ENCODE results near the gene CEP135.
"Not testable (repeated sequence)": the region's sequence is repeated elsewhere in the genome, so short reads cannot be mapped to it uniquely, and the experiment has no call there.

Gene CEP135

GRCh38 chr4:55947912-55948725, 626 bp upstream of the CEP135 start:
- DNase-seq, result peak; percentile 40 to 44

DNA sequence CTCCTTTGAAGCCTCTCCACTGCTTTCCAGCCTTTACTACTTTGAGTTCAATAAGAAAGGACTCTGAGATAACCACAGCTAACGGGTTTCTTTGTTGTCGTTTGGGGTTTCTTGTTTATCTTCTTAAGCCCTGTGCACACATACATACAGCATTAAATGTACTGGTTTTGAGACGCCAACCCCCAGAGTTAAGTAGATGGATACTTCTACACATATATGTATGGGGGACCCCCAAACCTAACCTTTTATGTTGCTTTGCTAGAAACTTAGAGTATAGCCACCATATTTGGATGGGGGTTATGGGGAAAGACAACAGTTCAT, 697 bp downstream of the CEP135 start:
- no peak for DNase-seq

DNA sequence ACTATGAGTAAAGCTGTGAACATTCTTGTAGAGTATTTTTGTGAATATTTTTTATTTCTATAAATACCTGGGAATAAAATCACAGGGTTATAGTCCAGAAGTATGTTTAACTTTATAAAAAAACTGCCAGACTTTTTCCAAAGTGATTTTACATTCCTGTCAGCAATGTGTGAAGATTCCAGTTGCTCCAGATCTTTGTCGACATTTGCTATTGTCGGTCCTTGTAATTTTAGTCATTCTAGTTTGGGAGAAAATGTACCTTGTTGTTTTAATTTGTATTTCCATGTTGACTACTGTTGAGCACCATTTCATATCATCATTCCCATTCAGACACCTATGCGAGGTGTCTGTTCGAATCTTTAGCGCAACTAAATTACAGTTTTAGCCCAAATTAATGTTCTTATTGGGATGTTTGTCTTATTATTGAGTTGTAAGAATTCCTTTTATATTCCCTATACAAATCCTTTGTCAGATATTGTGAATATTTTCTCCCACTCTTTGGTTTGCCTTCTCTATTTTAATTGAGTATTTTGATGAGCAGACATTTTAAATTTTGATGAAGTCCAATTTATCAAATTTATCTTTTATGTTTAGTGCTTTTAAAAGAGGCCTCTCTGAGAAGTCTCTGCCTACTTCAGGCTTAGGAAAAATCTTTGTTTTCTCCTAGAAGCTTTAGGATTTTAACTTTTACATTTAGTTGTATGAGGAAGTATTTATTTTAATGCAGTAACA, 2.6 kb downstream of the CEP135 start:
- no peak for DNase-seq

DNA sequence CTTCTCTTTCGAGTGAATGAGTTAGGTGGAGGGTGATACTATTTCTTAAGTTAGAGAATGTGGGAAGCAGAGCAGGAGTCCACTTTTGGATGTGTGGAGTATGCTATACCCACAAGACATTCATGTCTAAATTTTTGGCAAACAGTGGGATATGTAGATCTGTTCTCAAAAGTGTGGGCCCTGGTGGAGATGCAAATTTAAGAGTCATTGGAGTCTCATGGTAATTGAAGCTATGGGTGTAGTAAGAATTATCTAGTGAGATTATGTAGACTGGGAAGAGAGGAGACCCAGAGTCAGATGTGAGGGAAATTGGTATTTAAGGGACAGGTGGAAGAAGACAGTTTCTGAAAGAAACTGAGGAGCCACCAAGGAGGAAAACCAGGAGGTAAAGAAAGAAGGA, 7.0 kb downstream of the CEP135 start:
- DNase-seq, result no peak

DNA sequence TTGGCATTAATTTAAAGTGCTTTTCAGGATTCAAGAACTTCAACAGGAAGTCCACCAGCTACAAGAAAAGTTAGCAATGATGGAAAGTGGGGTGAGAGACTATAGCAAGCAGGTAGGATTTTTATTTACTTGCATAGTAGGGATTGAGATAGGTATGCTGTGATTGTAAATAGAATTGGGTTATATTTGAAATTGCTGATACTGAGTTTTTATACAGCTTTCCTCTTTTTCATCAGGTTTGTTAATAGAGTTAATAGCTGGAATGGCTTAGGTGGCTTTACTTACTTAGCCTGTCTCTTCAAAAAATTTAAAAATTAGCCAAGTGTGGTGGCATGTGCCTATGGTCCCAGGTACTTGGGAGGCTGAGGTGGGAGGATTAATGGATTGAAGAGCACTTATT, 10.9 kb downstream of the CEP135 start:
- DNase-seq, result no peak

- no peak for DNase-seq
Measured at GRCh38 chr4:55964046-55964445, 15.3 kb downstream of the CEP135 start.

- no peak for DNase-seq
Measured at GRCh38 chr4:55965585-55965984, 16.8 kb downstream of the CEP135 start.

GRCh38 chr4:55966324-55966723, 17.6 kb downstream of the CEP135 start:
- DNase-seq, result not testable (repeated sequence)

- DNase-seq, result no peak
Measured at GRCh38 chr4:55967376-55967775, 18.6 kb downstream of the CEP135 start.

GRCh38 chr4:55973650-55974049, 24.9 kb downstream of the CEP135 start:
- no peak for DNase-seq

- no peak for DNase-seq
Measured at GRCh38 chr4:55977811-55978210, 29.1 kb downstream of the CEP135 start.

DNA sequence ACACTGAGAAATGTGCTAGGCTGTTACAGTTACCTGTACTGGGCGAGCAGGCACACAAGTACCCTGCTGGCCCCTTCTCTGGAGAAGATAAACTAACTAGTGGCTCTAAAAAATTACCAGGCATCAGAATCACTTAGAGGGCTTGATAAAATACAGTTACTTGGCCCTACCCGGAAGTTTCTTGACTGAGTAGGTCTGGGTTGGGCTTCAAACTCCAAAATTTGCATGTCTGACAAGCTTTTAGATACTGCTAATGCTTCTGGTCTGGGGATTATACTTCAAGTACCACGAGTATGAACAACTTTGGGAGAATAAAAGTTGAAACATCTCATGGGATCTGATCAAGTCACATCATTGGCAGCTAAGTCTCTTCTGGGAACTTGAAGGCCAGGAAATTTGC, 30.8 kb downstream of the CEP135 start:
- DNase-seq, result no peak

- DNase-seq, result no peak
Measured at GRCh38 chr4:55980725-55981124, 32.0 kb downstream of the CEP135 start.

DNA sequence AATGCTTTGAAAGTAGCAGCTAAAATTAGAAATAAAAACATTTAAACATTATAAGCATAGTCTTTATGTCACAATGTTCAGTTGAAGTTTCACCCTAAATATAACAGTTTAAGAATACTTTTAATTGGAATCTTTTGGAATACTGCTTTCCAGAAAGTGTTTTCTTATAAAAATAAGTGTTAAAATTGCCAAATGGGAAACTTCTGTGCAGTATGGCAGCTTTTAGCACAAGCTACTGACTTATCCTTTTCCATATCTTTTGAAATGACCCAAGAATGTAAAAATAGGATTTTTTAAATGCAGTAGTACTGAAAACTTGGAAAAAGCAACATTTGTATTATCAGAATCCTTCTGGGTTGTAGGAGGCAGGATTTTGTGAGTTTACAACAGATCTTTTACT, 34.2 kb downstream of the CEP135 start:
- DNase-seq, result no peak

DNA sequence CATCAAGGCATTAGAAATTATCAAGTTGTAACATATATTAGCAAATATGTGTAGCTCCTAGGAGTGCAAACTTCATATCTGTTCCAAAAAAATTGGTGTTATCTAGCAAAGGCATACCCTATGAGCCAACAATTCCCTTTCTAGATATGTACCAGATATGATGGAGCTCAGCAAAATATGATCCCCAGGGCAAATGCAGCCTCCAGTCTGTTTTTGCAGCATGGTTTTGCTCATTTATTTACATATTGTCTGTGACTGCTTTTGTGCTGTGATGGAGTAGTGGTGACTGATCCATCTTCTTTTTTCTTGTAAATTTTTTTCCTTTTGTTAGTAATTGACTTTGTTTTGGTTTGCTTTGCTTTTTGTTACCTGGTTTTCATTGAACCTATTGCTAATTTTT, 41.0 kb downstream of the CEP135 start:
- DNase-seq, result no peak

- DNase-seq, result peak; percentile 22 to 23
Measured at GRCh38 chr4:55993994-55994663, 45.4 kb downstream of the CEP135 start.

DNA sequence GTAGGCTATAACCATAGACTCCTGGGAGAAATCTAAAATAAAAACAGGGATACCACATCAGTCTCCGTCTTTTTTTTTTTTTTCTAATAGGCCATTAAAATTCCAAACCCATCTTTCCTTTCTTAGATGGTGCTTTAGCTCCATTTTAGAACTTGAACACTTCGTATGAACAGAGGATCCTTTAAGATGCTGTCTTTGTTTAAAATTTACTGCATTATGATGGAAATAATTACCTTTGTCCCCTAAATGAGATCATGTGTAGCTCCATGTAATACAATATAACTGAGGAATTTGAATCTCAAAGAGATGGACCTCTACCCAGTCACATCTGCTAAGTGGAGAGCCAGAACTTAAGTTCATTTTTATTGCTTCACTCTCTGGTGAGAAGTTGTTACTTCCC, 47.9 kb downstream of the CEP135 start:
- DNase-seq, result no peak

- no peak for DNase-seq
Measured at GRCh38 chr4:56003606-56004005, 54.9 kb downstream of the CEP135 start.

DNA sequence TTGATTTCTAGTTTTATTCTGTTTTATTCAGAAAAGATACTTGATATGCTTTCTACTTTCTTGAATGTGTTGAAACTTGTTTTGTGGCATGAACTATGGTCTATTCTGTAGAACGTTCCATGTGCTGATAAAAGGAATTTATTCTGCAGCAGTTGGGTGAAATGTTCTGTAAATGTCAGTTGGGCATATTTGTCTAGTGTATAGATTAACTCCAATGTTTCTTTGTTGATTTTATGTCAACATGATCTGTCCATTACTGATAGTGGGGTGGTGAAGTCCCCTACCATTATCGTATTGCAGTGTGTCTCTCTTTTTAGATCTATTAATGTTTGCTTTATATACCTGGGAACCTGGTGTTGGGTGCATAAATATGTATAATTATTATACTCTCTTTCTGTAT, 55.5 kb downstream of the CEP135 start:
- DNase-seq, result no peak

DNA sequence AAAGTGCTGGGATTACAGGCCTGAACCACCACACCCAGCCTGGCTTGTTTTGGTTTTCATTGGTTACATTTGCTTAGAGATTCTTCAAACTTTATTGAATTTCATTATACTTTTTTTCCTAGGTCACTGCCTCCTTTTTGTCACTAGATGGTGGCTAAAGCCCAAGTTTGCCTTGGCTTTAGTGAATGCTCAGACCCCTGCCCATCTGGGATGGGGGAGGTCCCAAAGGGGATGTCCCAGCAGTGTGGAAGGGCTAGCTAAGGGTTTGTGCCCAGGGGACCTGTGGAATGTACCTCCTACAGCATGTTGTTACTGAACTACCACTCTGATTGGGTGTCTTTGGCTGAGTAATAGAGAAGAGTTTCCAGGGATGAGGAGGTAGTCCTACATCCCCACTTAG, 58.4 kb downstream of the CEP135 start:
- no peak for DNase-seq

DNA sequence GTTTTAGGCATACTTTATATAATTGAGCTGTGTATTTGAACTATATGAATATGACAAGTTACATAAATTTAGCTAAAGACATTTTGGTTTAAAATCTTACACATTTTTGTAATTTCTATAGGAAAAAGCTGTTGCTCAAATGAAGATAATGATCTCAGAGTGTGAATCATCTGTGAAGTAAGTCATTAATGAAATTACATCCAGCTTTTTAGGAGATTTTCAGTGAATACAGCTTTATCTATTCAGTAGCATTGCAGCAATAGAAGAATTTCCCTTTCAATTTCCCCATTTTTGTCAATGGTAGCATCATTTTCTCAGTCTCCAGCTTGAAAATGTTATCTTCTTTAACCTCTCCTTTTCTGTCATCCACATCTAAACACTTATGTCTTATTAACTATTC, 59.5 kb downstream of the CEP135 start:
- DNase-seq, result no peak

DNA sequence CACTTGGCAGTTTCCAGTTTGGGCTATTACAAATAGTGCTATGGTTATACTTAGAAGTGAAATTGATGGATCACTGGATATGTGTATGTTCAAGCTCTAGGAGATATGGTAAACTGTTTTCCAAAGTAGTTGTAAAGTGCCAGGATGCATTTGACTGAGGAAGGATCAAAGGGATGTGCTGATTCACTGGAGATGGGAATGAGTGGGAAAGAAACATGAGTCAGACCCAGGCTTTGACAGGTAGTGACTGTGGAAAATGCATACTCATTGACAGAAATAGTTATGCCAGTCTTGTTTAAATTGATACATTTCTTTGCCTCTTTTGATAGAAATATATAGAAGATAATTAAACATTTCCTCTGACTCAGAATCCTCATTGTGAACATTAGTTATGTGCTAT, 77.9 kb downstream of the CEP135 start:
- DNase-seq, result no peak

GRCh38 chr4:56028165-56028564, 79.4 kb downstream of the CEP135 start:
- DNase-seq, result no peak
